Psoas muscle (tissue), 8 donors: ENCODE data around the gene ETV3L. TPM values are rescaled to one million over a fixed set of nuclear protein-coding genes. Genes with fewer than 3 reads are reported as not detected.

Experiments
- ATAC-seq, 4 donors: fragments of 200-7000 bp; cut with Tn5 transposase; one replicate each; pipeline ENCODE4 v1.9.1; 2020; ENCODE audit warnings: moderate library complexity in 3 of 4, mild to moderate bottlenecking in 2 of 4
- DNase-seq, 2 donors: peaks; one replicate each; pipeline ENCODE4 v3.0.0-alpha.2; 2020
- H3K27ac ChIP-seq: fragments of 200-600 bp; one replicate; pipeline ENCODE4 v1.8.0; 2022
- H3K27me3 ChIP-seq, 3 donors: fragments of 200-600 bp in 1 of 3; one replicate each; pipeline versions ENCODE4 v1.6.1 to v1.8.0; 2013 to 2022; ENCODE audit warnings: low read length in 2 of 3, mild to moderate bottlenecking in 2 of 3, moderate library complexity in 1 of 3; ENCODE audit not compliant: insufficient read depth in 3 of 3
- H3K36me3 ChIP-seq, 2 donors: fragments of 200-600 bp in 1 of 2; one replicate each; pipeline versions ENCODE4 v1.6.1 to v1.8.0; 2013 to 2022; ENCODE audit warnings: low read depth in 1 of 2, mild to moderate bottlenecking in 1 of 2, moderate library complexity in 1 of 2; ENCODE audit not compliant: insufficient read depth in 1 of 2
- H3K4me1 ChIP-seq: fragments of 200-600 bp; one replicate; pipeline ENCODE4 v1.8.0; 2022
- H3K4me3 ChIP-seq: fragments of 200-600 bp; one replicate; pipeline ENCODE4 v1.8.0; 2022; ENCODE audit warnings: mild to moderate bottlenecking
- H3K9me3 ChIP-seq: fragments of 200-600 bp; one replicate; pipeline ENCODE4 v1.8.0; 2022
- CTCF ChIP-seq: fragments of 200-600 bp; IDR thresholded peaks from one replicate; pipeline ENCODE4 v1.8.0; 2022; ENCODE audit warnings: antibody characterized with exemption
- WGBS, 3 donors: extraction: QIAGEN DNeasy Blood & Tissue Kit; methylation state at CpG; one replicate each; pipeline versions ENCODE4 v1.1.6 to v1.1.7; 2013; 5-methylcytosine and 5-hydroxymethylcytosine counted together
- intact Hi-C, 2 donors: fragments of 100-400 bp; cut with DNase I; formaldehyde crosslinking; loops; one replicate each; pipeline versions ENCODE4 v1.11.0 to v1.14.2; 2022
- polyA plus RNA-seq, 3 donors: library from polyadenylated mRNA; stranded (reverse); fragments of 200-250 nt; gene quantifications; one replicate each; pipeline ENCODE4 v1.2.3, GENCODE V29; 2013
- total RNA-seq, 4 donors: library from RNA; stranded (reverse); fragmentation: NEBNext Ultra II Directional in 2 of 4; extraction: Animal tissue kit (Norgen Biotek cat#: 25700) in 2 of 4; gene quantifications; one replicate each; pipeline versions ENCODE4 v1.2.1 to v1.2.4, GENCODE V29; 2021 to 2023
- donor health status: healthy with polysubstance abuse.
- donor health status: DM: no; HTN: no; CAD: no; lungs with moderate emphysema.
- donor health status: Bipolar disorder and iron deficiency.
- donor health status: healthy.
- donor health status: DM: yes; HTN: yes; CAD: no.
- donor health status: DM: no; HTN: no; CAD: no.
- donor health status: DM: no; HTN: no; CAD: no.
- donor health status: DM: yes; HTN: yes; CAD: no.

The ETV3L gene
- total and polyA plus RNA-seq, 7 donors, result not detected

DNA sequence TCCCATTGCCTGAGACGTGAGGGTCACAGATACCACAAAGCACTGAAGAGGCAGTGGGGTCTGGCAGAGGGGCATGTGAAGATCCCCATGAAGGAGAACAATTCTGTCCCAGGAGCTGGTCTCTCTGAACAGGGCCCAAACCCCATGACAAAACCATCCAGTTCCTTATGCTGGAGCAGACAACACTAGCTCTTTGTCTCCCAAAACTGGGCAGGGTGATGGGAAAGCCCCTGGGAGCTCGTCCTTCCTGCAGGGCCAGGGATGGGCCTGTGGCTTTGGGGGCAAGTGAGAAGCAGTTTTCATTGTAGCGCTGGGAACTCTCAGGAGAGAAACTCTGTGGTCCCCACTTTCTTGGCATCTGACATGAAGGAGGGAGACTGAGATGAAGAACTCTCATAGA, 8.8 kb downstream of the ETV3L start:
- ATAC-seq, result no peak
- TF ChIP-seq CTCF, result no peak
- Histone ChIP-seq H3K27me3 (no peaks in the 10 kb centered on the region), H3K36me3 (no peaks in the 10 kb centered on the region), H3K4me1 (no peaks in the 10 kb centered on the region), H3K27ac (no peak overlapping the region), H3K4me3 (no peak overlapping the region), H3K9me3 (no peaks in the 10 kb centered on the region)
- 60 to 65% (median 63%) methylated on average over 2 to 3 of the region's 3 CpGs for WGBS, 3 donors
- intact Hi-C loops, result loop anchor here in 1 of 2 donors (1.0 kb wide), 1 partner anchor 66 kb away; no protein-coding TSS in a partner anchor
- no peak for DNase-seq

DNA sequence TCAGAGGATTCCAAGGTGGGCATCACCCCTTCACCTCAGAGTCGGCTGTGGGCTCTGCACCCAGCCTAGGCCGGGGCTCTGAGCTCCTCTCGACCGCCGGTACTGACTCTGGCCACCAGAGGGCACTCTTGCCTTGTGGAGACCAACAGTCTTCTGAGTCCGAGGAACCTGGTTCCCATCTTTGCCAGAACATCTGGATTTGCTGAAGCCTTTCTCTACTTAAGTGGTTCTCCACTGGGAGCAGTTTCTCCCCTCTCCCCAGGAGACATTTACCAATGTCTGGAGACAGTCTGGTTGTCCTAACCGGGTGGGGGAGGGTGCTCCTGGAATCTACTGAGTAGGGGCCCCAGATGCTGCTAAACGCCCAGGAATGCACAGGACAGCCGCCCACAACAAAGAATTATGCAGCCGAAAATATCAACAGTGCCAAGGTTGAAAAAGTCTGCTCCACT, 9.4 kb downstream of the ETV3L start:
- ATAC-seq, result peak; percentile 82 to 93 (median 86)
- 7 to 10% (median 10%) methylated on average over 10 of the region's 10 CpGs for whole genome bisulfite sequencing, 3 donors
- H3K27me3 ChIP-seq, result no peaks in the 10 kb centered on the region
- DNase-seq, result peak; percentile 86 to 92
- intact Hi-C loops, result loop anchor here in 1 of 2 donors (1.0 kb wide), 1 partner anchor 66 kb away; no protein-coding TSS in a partner anchor
- H3K9me3 ChIP-seq, result no peaks in the 10 kb centered on the region
- peak; percentile 93 for TF ChIP-seq CTCF
- no peaks in the 10 kb centered on the region for H3K36me3 ChIP-seq
- no peak overlapping the region for H3K4me3 ChIP-seq
- no peak overlapping the region for H3K27ac ChIP-seq
- no peaks in the 10 kb centered on the region for H3K4me1 ChIP-seq

DNA sequence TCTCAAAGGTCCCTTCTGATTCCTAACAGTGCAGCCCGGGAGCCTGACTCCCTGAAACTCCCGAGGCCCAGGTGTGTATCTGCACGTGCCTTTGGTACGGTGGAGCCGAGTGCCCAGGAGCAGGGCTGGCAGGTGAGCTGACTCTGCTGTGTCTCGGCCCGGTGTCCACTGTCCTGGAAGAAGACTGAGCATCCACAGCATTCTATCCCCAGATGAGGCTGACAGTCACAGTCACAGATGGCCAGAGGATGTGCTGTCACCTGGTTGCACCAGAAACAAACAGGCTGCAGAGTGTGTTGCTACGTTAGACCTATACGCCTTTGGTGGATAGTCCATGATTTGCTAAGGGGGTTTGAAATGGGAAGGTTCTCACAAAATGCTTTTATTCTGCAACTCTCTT, 9.8 kb downstream of the ETV3L start:
- Histone ChIP-seq H3K36me3 (no peaks in the 10 kb centered on the region), H3K4me1 (no peaks in the 10 kb centered on the region), H3K9me3 (no peaks in the 10 kb centered on the region), H3K4me3 (no peak overlapping the region), H3K27me3 (no peaks in the 10 kb centered on the region), H3K27ac (no peak overlapping the region)
- intact Hi-C loops, result loop anchor here (1.0 kb wide), 1 partner anchor 67 kb away; no protein-coding TSS in a partner anchor
- peak in 2 of 4 donors; percentile 11 to 35 for ATAC-seq
- no peak for DNase-seq
- WGBS, 3 donors, result 86 to 93% (median 87%) methylated on average over 9 of the region's 9 CpGs
- no peak for TF ChIP-seq CTCF

DNA sequence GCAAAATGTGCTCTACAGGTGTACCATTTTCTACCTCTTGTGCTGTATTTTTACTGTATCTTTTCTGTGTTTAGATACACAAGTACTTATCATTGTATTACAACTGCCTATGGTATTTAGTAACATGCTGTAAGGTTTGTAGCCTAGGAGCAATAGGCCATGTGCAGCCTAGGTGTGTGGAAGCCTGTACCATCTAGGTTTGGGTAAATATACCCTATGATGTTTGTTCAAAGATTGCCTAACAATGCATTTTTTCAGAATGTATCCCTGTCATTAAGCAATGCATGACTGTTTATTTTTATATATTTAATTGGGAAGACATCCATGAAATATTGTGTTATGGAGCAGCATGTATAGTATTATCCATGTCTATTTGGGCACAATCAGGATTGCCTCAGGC, 11.0 kb downstream of the ETV3L start:
- intact Hi-C loops, result loop anchor here in 1 of 2 donors (1.0 kb wide), 1 partner anchor 68 kb away; no protein-coding TSS in a partner anchor
- no peaks in the 10 kb centered on the region for H3K9me3 ChIP-seq

More for the DNA sequence above, 11.0 kb downstream of the ETV3L start:
- Histone ChIP-seq H3K36me3 (no peaks in the 10 kb centered on the region), H3K4me1 (no peaks in the 10 kb centered on the region), H3K4me3 (no peak overlapping the region), H3K27ac (no peak overlapping the region), H3K27me3 (no peaks in the 10 kb centered on the region)
- TF ChIP-seq CTCF, result no peak
- DNase-seq (no peak), ATAC-seq (no peak)
